HepG2 (cell line): ENCODE data around the gene TXNRD2. TPM values are rescaled to one million over a fixed set of nuclear protein-coding genes. Genes with fewer than 3 reads are reported as not detected.
A peak's percentile ranks its signal among the peaks of the same experiment; 100 is the strongest.

Experiments used
- AHR ChIP-seq: IDR thresholded peaks from 2 replicates; pipeline ENCODE4 v1.6.1; 2018; ENCODE audit warnings: missing genetic modification reagents, missing compliant biosample characterization
- ASH2L ChIP-seq: fragments of 300-600, 200-600 bp; sonication (generic); IDR thresholded peaks from 2 replicates; pipeline ENCODE4 v1.7.0; 2017; ENCODE audit warnings: low read depth, mild to moderate bottlenecking, moderate library complexity, mixed read lengths, low read length; ENCODE audit not compliant: insufficient read length
- GFI1 ChIP-seq: sonication (generic); formaldehyde crosslinking; IDR thresholded peaks from 2 replicates; pipeline ENCODE4 v1.5.0; 2020; ENCODE audit warnings: missing genetic modification reagents, mild to moderate bottlenecking, borderline replicate concordance
- HNRNPUL1 ChIP-seq: fragments of 200-400 bp; formaldehyde crosslinking; IDR thresholded peaks from 2 replicates; pipeline ENCODE4 v1.6.1; 2017; ENCODE audit warnings: low read depth, mild to moderate bottlenecking, low read length, moderate library complexity
- JUN ChIP-seq: sonication (generic); formaldehyde crosslinking; IDR thresholded peaks from 2 replicates; pipeline ENCODE4 v1.4.0; 2020; ENCODE audit warnings: mild to moderate bottlenecking, missing genetic modification reagents
- MIXL1 ChIP-seq: IDR thresholded peaks from 2 replicates; pipeline ENCODE4 v1.6.1; 2016
- NCOA1 ChIP-seq: sonication (generic); formaldehyde crosslinking; IDR thresholded peaks from 2 replicates; pipeline ENCODE4 v1.9.0; 2021; ENCODE audit warnings: missing genetic modification reagents
- NFAT5 ChIP-seq: sonication (generic); formaldehyde crosslinking; IDR thresholded peaks from 2 replicates; pipeline ENCODE4 v1.4.0; 2020; ENCODE audit warnings: missing genetic modification reagents
- NFIB ChIP-seq: sonication (generic); formaldehyde crosslinking; IDR thresholded peaks from 2 replicates; pipeline ENCODE4 v1.9.0; 2021; ENCODE audit warnings: missing genetic modification reagents, mild to moderate bottlenecking, borderline replicate concordance
- PAF1 ChIP-seq: IDR thresholded peaks from 2 replicates; pipeline ENCODE4 v1.6.1; 2016; ENCODE audit warnings: missing genetic modification reagents, missing compliant biosample characterization
- PLRG1 ChIP-seq: fragments of 450-650 bp; conservative IDR thresholded peaks from 2 replicates; pipeline ENCODE4 v1.6.1; 2016
- PRPF4 ChIP-seq: fragments of 200-400 bp; formaldehyde crosslinking; IDR thresholded peaks from 2 replicates; pipeline ENCODE4 v1.6.1; 2016; ENCODE audit warnings: low read length, low read depth; ENCODE audit not compliant: poor library complexity, severe bottlenecking
- RFXAP ChIP-seq: sonication (generic); formaldehyde crosslinking; IDR thresholded peaks from 2 replicates; pipeline ENCODE4 v1.4.0; 2020; ENCODE audit warnings: missing genetic modification reagents, borderline replicate concordance
- TSC22D2 ChIP-seq: sonication (generic); formaldehyde crosslinking; IDR thresholded peaks from 2 replicates; pipeline ENCODE4 v1.5.1; 2020; ENCODE audit warnings: missing genetic modification reagents, mild to moderate bottlenecking, borderline replicate concordance
- ZBTB43 ChIP-seq: sonication (generic); formaldehyde crosslinking; conservative IDR thresholded peaks from 2 replicates; pipeline ENCODE4 v1.4.0; 2020; ENCODE audit warnings: missing genetic modification reagents
- ZKSCAN5 ChIP-seq: sonication (generic); formaldehyde crosslinking; IDR thresholded peaks from 2 replicates; pipeline ENCODE4 v1.5.1; 2020; ENCODE audit warnings: mild to moderate bottlenecking, missing genetic modification reagents
- ZKSCAN8 ChIP-seq: IDR thresholded peaks from 2 replicates; pipeline ENCODE4 v1.6.1; 2016; ENCODE audit warnings: borderline replicate concordance, missing genetic modification reagents, missing compliant biosample characterization
- ZNF24 ChIP-seq: fragments of 450-650 bp; IDR thresholded peaks from 2 replicates; pipeline ENCODE4 v1.6.1; 2017; ENCODE audit warnings: antibody characterized with exemption, mild to moderate bottlenecking
- ZNF251 ChIP-seq: sonication (generic); formaldehyde crosslinking; IDR thresholded peaks from 2 replicates; pipeline ENCODE4 v1.9.0; 2021; ENCODE audit warnings: mild to moderate bottlenecking, missing genetic modification reagents
- ZNF3 ChIP-seq: IDR thresholded peaks from 2 replicates; pipeline ENCODE4 v1.7.0; 2017; ENCODE audit warnings: inconsistent platforms
- ZNF350 ChIP-seq: sonication (generic); formaldehyde crosslinking; IDR thresholded peaks from 2 replicates; pipeline ENCODE4 v1.4.0; 2020; ENCODE audit warnings: mild to moderate bottlenecking, low read depth, missing genetic modification reagents, borderline replicate concordance
- polyA plus RNA-seq, 8 experiments: library from polyadenylated mRNA; depleted of rRNA in 3 of 8; stranded (reverse) in 7 of 8; unstranded in 1 of 8; fragments of >200 nt; fragmentation: Illumina TruSeq in 4 of 8; extraction: Trizol in 4 of 8; gene quantifications; 2 replicates each; pipeline versions ENCODE4 v1.2.1 to v1.2.3, GENCODE V29; 2011 to 2016; ENCODE audit warnings: low read depth in 4 of 8, missing spikeins in 1 of 8, mixed read lengths in 1 of 8; ENCODE audit not compliant: insufficient read depth in 1 of 8
- total RNA-seq, 5 experiments: library from RNA; depleted of rRNA; stranded (reverse); fragments of >200 nt; fragmentation: Illumina TruSeq; extraction: Trizol; gene quantifications; 2 replicates each; pipeline ENCODE4 v1.2.3, GENCODE V29; 2016; ENCODE audit warnings: low read depth in 1 of 5
- TF ChIP-seq, protein P1 (sequence below): sonication (generic); formaldehyde crosslinking; IDR thresholded peaks from 2 replicates; pipeline ENCODE4 v1.4.0; 2020; ENCODE audit warnings: missing genetic modification reagents
- TF ChIP-seq, protein P2 (sequence below): IDR thresholded peaks from 2 replicates; pipeline ENCODE4 v1.6.1; 2016; ENCODE audit warnings: low read depth, borderline replicate concordance

Gene TXNRD2
- total and polyA plus RNA-seq, 2 of the 13 experiments (the other 11 are each of a cell fraction or from before 2014, with no cell fraction given) = 17.5 to 18.6 TPM

GRCh38 chr22:19941365-19942082, at the start of gene TXNRD2, which contains the start of gene COMT (continued):
- TF ChIP-seq NFAT5 (CRISPR knock-in tag) (no peak), ZNF350 (no peak), MIXL1 (no peak), RFXAP (CRISPR knock-in tag) (no peak), GFI1 (CRISPR knock-in tag) (no peak), ZKSCAN5 (CRISPR knock-in tag) (no peak), PLRG1 (no peak), ZNF251 (CRISPR knock-in tag) (no peak), ZNF24 (no peak), NCOA1 (CRISPR knock-in tag) (no peak), PAF1 (CRISPR knock-in tag) (no peak), NFIB (no peak), TSC22D2 (no peak), JUN (CRISPR knock-in tag) (no peak), ZNF3 (CRISPR knock-in tag) (no peak), ZBTB43 (CRISPR knock-in tag) (no peak), PRPF4 (no peak), ZKSCAN8 (CRISPR knock-in tag) (no peak), HNRNPUL1 (no peak), ASH2L (peak; percentile 62), AHR (CRISPR knock-in tag) (no peak)
- TF ChIP-seq, protein P1, sequence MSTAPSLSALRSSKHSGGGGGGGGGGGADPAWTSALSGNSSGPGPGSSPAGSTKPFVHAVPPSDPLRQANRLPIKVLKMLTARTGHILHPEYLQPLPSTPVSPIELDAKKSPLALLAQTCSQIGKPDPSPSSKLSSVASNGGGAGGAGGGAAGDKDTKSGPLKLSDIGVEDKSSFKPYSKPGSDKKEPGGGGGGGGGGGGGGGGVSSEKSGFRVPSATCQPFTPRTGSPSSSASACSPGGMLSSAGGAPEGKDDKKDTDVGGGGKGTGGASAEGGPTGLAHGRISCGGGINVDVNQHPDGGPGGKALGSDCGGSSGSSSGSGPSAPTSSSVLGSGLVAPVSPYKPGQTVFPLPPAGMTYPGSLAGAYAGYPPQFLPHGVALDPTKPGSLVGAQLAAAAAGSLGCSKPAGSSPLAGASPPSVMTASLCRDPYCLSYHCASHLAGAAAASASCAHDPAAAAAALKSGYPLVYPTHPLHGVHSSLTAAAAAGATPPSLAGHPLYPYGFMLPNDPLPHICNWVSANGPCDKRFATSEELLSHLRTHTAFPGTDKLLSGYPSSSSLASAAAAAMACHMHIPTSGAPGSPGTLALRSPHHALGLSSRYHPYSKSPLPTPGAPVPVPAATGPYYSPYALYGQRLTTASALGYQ (CRISPR knock-in tag) = no peak
- TF ChIP-seq, protein P2, sequence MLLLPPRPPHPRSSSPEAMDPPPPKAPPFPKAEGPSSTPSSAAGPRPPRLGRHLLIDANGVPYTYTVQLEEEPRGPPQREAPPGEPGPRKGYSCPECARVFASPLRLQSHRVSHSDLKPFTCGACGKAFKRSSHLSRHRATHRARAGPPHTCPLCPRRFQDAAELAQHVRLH (CRISPR knock-in tag) = no peak
